ENCODE results near the gene CD24.

CD24 gene

DNA sequence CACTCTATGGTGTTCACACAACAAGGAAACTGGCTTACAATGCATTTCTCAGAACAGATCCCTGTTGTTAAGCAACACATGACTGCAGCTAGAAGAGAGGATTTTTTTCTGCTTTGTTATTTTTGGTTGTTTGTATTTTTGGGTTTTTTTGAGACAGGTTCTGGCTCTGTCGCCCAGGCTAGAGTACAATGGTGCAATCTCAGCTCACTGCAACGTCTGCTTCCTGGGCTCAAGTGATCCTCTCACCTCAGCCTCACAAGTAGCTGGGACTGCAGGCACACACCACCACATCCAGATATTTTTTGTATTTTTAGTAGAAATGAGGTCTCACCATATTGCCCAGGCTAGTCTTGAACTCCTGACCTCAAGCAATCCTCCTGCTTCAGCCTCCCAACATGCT, 12.7 kb downstream of the CD24 start:
- no peak for TF ChIP-seq CTCF (IDR thresholded peaks at IDR 0.05; ENCODE audit: low read depth, low read length, missing control alignments)
- no peak for DNase-seq (ENCODE audit: extremely low read depth, low read depth)
- H3K4me3 ChIP-seq (replicated peaks; ENCODE audit: low read depth, low read length), result no peak overlapping the region

DNA sequence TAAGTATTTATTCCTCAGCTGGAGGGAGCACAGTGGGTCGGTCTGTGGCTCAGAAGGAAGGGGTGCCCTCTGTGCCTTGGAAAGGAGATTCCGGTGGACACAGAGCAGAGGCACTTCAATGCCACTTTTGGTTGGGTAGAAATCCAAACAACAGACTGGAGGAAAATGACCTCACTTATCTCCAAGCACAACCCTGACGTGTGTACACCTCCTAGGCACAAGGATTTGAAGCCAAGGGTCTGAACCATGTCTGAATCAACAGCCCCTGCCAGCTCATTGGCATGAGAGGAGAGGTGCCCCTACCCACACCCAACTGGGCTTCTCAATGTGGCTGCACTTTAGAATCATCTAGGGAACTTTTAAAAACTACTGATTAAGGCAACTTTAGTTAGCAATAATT, 13.4 kb downstream of the CD24 start:
- no peak for DNase-seq (ENCODE audit: extremely low read depth, low read depth)
- no peak for TF ChIP-seq CTCF (IDR thresholded peaks at IDR 0.05; ENCODE audit: low read depth, low read length, missing control alignments)
- no peak overlapping the region for H3K4me3 ChIP-seq (replicated peaks; ENCODE audit: low read depth, low read length)

DNA sequence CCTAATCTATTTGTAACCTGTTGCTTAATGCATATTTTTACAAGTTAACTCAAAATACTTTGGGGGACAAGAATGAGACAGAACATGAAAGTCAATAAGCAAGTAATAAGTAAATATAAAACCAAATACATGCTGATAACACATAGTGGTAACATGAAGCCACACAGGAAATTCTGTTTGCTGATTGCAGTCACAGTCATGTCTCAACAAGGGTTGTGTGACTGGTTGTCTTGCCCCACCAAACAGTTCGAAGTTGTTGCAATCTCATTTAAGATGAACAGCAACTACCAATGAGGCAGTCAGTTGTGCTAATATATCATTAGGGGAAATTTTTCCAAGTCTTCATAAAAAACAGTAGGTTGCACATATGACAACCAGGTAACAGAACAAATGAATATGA, 14.5 kb downstream of the CD24 start:
- no peak overlapping the region for H3K4me3 ChIP-seq (replicated peaks; ENCODE audit: low read depth, low read length)
- no peak for TF ChIP-seq CTCF (IDR thresholded peaks at IDR 0.05; ENCODE audit: low read depth, low read length, missing control alignments)
- no peak for DNase-seq (ENCODE audit: extremely low read depth, low read depth)

- no peak for TF ChIP-seq CTCF (IDR thresholded peaks at IDR 0.05; ENCODE audit: low read depth, low read length, missing control alignments)
- H3K4me3 ChIP-seq (replicated peaks; ENCODE audit: low read depth, low read length), result no peak overlapping the region
- no peak for DNase-seq (ENCODE audit: extremely low read depth, low read depth)
Observed at GRCh38 chr6:106939848-106940247, 34.7 kb downstream of the CD24 start.

DNA sequence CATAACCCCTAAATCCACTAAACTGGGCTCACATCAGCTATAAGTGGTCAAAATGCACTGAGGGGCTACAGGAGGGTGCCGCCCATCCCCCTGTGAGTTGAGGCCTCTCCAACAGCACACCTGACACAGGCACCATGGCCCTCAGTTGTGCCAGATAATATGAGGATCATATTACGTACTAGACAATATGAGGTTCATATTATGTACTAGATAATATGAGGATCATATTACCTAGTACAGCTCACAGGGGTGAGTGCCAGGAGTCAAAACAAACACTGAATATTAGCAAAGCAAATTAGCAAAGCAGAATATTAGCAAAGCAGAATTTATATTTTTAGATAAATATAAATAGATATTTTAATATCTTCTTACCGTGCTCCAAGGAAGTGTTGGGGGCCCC, 35.3 kb downstream of the CD24 start:
- no peak for DNase-seq (ENCODE audit: extremely low read depth, low read depth)
- no peak overlapping the region for H3K4me3 ChIP-seq (replicated peaks; ENCODE audit: low read depth, low read length)
- TF ChIP-seq CTCF (IDR thresholded peaks at IDR 0.05; ENCODE audit: low read depth, low read length, missing control alignments), result no peak

DNA sequence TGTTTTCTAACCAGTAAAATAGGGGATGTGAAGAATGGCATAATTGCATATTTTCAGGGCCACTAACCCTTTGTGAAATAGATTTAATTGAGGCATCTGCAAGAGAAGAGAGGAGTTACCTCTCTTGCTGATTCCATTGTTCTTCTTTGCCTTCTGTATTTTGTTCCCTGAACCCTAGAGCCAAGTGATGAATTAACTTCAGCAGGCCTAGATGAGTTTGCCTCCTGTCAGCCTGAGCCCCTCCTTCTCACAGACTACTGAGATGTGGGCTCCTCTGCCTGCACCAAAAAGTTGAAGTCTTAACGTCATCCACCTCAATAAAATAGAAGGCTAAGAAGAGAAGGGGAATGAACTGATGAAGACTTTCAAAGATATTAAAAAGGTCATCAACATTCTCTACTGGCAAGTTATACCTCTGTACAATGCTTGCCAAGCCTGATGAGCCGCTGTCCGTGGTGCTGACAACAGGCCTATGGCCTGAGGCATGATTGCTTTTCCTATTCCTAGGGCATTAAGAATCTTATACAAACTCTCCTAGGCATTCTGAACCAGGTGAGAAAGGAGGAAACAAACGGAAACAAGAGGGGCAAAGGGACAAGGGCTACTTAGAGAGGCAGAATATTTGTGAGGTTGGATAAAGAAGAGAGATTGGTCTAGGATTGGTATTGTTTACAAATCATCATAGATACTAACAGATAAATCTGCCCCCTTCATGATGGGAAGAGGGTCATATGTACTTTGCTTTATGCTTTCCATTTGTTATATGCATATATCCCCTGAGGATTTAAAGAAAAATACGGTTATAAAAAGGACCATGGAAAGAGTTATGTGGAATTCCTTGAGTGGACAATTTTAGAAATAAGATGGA, 46.8 kb downstream of the CD24 start:
- no peak overlapping the region for H3K4me3 ChIP-seq (replicated peaks; ENCODE audit: low read depth, low read length)
- no peak for TF ChIP-seq CTCF (IDR thresholded peaks at IDR 0.05; ENCODE audit: low read depth, low read length, missing control alignments)
- DNase-seq (ENCODE audit: extremely low read depth, low read depth), result peak; percentile 16

DNA sequence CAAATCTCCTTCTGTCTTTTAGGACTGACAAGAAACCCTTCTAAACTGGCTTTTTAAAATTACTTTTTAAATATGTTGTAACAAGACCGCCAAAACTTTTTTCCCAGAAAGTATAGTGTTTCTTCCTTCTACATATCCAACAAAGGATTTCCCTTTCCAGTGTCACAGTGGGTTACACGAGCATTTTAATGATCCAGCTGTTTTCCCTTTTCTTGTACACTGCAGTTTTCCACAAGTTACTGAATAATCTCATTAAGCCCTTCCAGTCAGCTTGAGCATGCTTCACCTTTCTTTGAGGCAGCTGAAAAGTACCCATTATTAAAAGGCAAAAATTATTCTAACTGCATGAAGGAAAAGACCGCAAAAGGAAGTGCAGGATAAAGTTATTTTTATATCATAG, 48.6 kb downstream of the CD24 start:
- H3K4me3 ChIP-seq (replicated peaks; ENCODE audit: low read depth, low read length), result no peak overlapping the region
- no peak for TF ChIP-seq CTCF (IDR thresholded peaks at IDR 0.05; ENCODE audit: low read depth, low read length, missing control alignments)
- DNase-seq (ENCODE audit: extremely low read depth, low read depth), result no peak
